B cell (primary cell): ENCODE results near the gene H2BK1. TPM values are rescaled to one million over a fixed set of nuclear protein-coding genes. Genes with fewer than 3 reads are reported as not detected.

Experiments
- ATAC-seq: fragments of 200-7000 bp; cut with Tn5 transposase; one replicate; pipeline ENCODE4 v1.10.0; 2021; ENCODE audit warnings: low read depth, mild to moderate bottlenecking, moderate number of reproducible peaks, moderate library complexity
- CTCF ChIA-PET: fragments of 350-600 bp; sonication (Branson Sonifier 250); formaldehyde crosslinking; loops from one replicate; lab custom pipeline; 2021; ENCODE audit warnings: antibody characterized with exemption, inconsistent platforms; lab: Charles Lee
- POLR2A ChIA-PET: fragments of 350-600 bp; sonication (Branson Sonifier 250); formaldehyde crosslinking; loops from one replicate; lab custom pipeline; 2021; ENCODE audit warnings: antibody characterized with exemption; lab: Charles Lee
- DNase-seq: peaks from one replicate; pipeline ENCODE4 v3.0.0; 2013
- H2AFZ ChIP-seq: 2 replicates; pipeline ENCODE4 v1.6.1; 2012; ENCODE audit warnings: mild to moderate bottlenecking, low read depth, low read length; ENCODE audit not compliant: insufficient read depth, poor library complexity, severe bottlenecking
- H3K27ac ChIP-seq, 2 donors: 1 replicate in 1 of 2; 2 replicates in 1 of 2; pipeline ENCODE4 v1.5.1; 2012 to 2013; ENCODE audit warnings: low read length in 2 of 2, mild to moderate bottlenecking in 2 of 2, moderate library complexity in 1 of 2
- H3K27me3 ChIP-seq, 4 experiments: fragments of 200-600 bp in 1 of 4; sonication (generic) in 1 of 4; replicated peaks in 1 of 4; 1 replicate in 2 of 4; 2 replicates in 2 of 4; pipeline versions ENCODE4 v1.6.1 to v1.7.0; 2013 to 2016; ENCODE audit warnings: low read length in 3 of 4, mild to moderate bottlenecking in 2 of 4, mixed read lengths in 1 of 4, moderate library complexity in 1 of 4; ENCODE audit not compliant: insufficient read depth in 4 of 4, control insufficient read depth in 3 of 4; ENCODE audit errors: control extremely low read depth in 1 of 4
- H3K36me3 ChIP-seq, 2 experiments: replicated peaks in 1 of 2; 1 replicate in 1 of 2; 2 replicates in 1 of 2; pipeline versions ENCODE4 v1.6.1 to v1.7.1; 2013; ENCODE audit warnings: low read length in 1 of 2; ENCODE audit not compliant: insufficient read depth in 2 of 2, control insufficient read depth in 1 of 2; ENCODE audit errors: control extremely low read depth in 1 of 2, extremely low read depth in 1 of 2
- H3K4me1 ChIP-seq, 2 donors: fragments of 200-600 bp in 1 of 2; sonication (generic) in 1 of 2; 1 replicate in 1 of 2; 2 replicates in 1 of 2; pipeline versions ENCODE4 v1.5.1 to v1.6.1; 2013 to 2017; ENCODE audit warnings: low read length in 2 of 2; ENCODE audit not compliant: control insufficient read depth in 2 of 2, insufficient read depth in 2 of 2
- H3K4me2 ChIP-seq: replicated peaks from 2 replicates; pipeline ENCODE3; 2012; ENCODE audit warnings: mild to moderate bottlenecking, low read depth, low read length; ENCODE audit not compliant: poor library complexity, severe bottlenecking
- H3K4me3 ChIP-seq, 5 experiments: fragments of 200-600 bp in 1 of 5; sonication (generic) in 1 of 5; 1 replicate in 3 of 5; 2 replicates in 2 of 5; pipeline versions ENCODE4 v1.5.1 to v1.7.0; 2011 to 2016; ENCODE audit warnings: low read length in 4 of 5, mild to moderate bottlenecking in 4 of 5, low read depth in 2 of 5, control low read depth in 1 of 5, moderate library complexity in 1 of 5; ENCODE audit not compliant: insufficient read depth in 1 of 5; ENCODE audit errors: control extremely low read depth in 1 of 5, extremely low read depth in 1 of 5
- H3K79me2 ChIP-seq: fragments of 200-600 bp; sonication (generic); one replicate; pipeline ENCODE4 v1.6.0; 2016; ENCODE audit warnings: low read length; ENCODE audit not compliant: control insufficient read depth, insufficient read depth
- H3K9ac ChIP-seq: fragments of 200-600 bp; sonication (generic); 2 replicates; pipeline ENCODE4 v1.6.1; 2017; ENCODE audit warnings: mild to moderate bottlenecking, low read length, moderate library complexity
- H3K9me3 ChIP-seq, 3 donors: one replicate each; pipeline versions ENCODE4 v1.6.1 to v1.7.1; 2013; ENCODE audit warnings: low read length in 2 of 3; ENCODE audit not compliant: control insufficient read depth in 2 of 3, insufficient read depth in 1 of 3; ENCODE audit errors: control extremely low read depth in 1 of 3
- H4K20me1 ChIP-seq: 2 replicates; pipeline ENCODE4 v1.6.0; 2012; ENCODE audit warnings: mild to moderate bottlenecking, low read length; ENCODE audit not compliant: insufficient read depth, control insufficient read depth, poor library complexity, severe bottlenecking
- H3K27ac Mint-ChIP-seq: one replicate; pipeline ENCODE4 v1.8.0; 2021; ENCODE audit warnings: mixed read lengths
- H3K27me3 Mint-ChIP-seq: one replicate; pipeline ENCODE4 v1.8.0; 2021; ENCODE audit warnings: mixed read lengths
- H3K4me1 Mint-ChIP-seq: one replicate; pipeline ENCODE4 v1.8.0; 2021; ENCODE audit warnings: mixed read lengths
- H3K4me3 Mint-ChIP-seq: one replicate; pipeline ENCODE4 v1.8.0; 2021; ENCODE audit warnings: mixed read lengths
- H3K9me3 Mint-ChIP-seq: one replicate; pipeline ENCODE4 v1.8.0; 2022; ENCODE audit warnings: mixed read lengths; ENCODE audit not compliant: insufficient read depth
- CTCF ChIP-seq: fragments of 200-600 bp; IDR thresholded peaks from one replicate; pipeline ENCODE4 v1.8.0; 2022; ENCODE audit warnings: antibody characterized with exemption, mild to moderate bottlenecking
- EZH2 ChIP-seq: IDR thresholded peaks from 2 replicates; pipeline ENCODE4 v1.6.1; 2012; ENCODE audit warnings: borderline replicate concordance, low read depth, mild to moderate bottlenecking, moderate library complexity, low read length; ENCODE audit not compliant: insufficient read depth, poor library complexity, severe bottlenecking
- WGBS: methylation state at CpG from one replicate; pipeline ENCODE4 v1.1.5; 2013; ENCODE audit warnings: missing lambda C conversion rate; ENCODE audit not compliant: insufficient coverage; 5-methylcytosine and 5-hydroxymethylcytosine counted together
- intact Hi-C: fragments of 100-400 bp; cut with micrococcal nuclease; formaldehyde crosslinking; loops from one replicate; pipeline ENCODE4 v1.10.0; 2022
- polyA plus RNA-seq: library from polyadenylated mRNA; depleted of rRNA; stranded (reverse); fragments of >200 nt; gene quantifications from 2 replicates; pipeline ENCODE4 v1.2.3, GENCODE V29; 2012
- total RNA-seq, 2 donors: library from RNA; stranded (reverse); fragments of 120-200 nt in 1 of 2; gene quantifications; 1 replicate in 1 of 2; 2 replicates in 1 of 2; pipeline versions ENCODE4 v1.2.3 to v1.2.4, GENCODE V29; 2013 to 2022

Gene H2BK1
- total and polyA plus RNA-seq, 2 donors (not counting 1 experiment from before 2014, with no cell fraction given) = 4.2 TPM; not detected in 1

GRCh38 chr7:151186640-151187408 is 23.5 kb downstream of the H2BK1 start, which contains the start of gene ASB10:
TSS of gene ASB10 (minus strand) at chr7:151187250. CDS start at chr7:151187130, 120 bp downstream.
- TF ChIP-seq CTCF (no peak), EZH2 (no peak)
- peaks cover 0 to 8% (median 0%) of the 10 kb centered on the region in 4 experiments for H3K27me3 ChIP-seq
- H3K27ac ChIP-seq = no peak within 1 kb of the TSS
- peaks cover 4% of the 10 kb centered on the region for H3K4me1 Mint-ChIP-seq
- ATAC-seq (no peak), DNase-seq (no peak)
- ChIA-PET CTCF (no interaction called here), POLR2A (no interaction called here)
- intact Hi-C loops = no loop called here
- H3K36me3 ChIP-seq = no peaks in the 10 kb centered on the region
- peaks cover 28% of the 10 kb centered on the region for H3K27me3 Mint-ChIP-seq
- 94% methylated on average over 20 of the region's 22 CpGs for whole genome bisulfite sequencing
- H3K4me2 ChIP-seq = no peak within 1 kb of the TSS
- H3K9me3 Mint-ChIP-seq = no peaks in the 10 kb centered on the region
- H3K4me1 ChIP-seq = no peaks in the 10 kb centered on the region
- no peak within 1 kb of the TSS for H2AFZ ChIP-seq
- H3K27ac Mint-ChIP-seq = no peak within 1 kb of the TSS
- H3K9me3 ChIP-seq = no peaks in the 10 kb centered on the region
- H3K79me2 ChIP-seq = no peaks in the 10 kb centered on the region
- no peak within 1 kb of the TSS for H3K4me3 ChIP-seq
- H4K20me1 ChIP-seq = no peaks in the 10 kb centered on the region
- H3K4me3 Mint-ChIP-seq = no peak within 1 kb of the TSS
- H3K9ac ChIP-seq = no peak within 1 kb of the TSS
